GM18868 (cell line): ENCODE measurements around the gene PDE4D.
"Not testable (repeated sequence)": the region's sequence is repeated elsewhere in the genome, so short reads cannot be mapped to it uniquely, and the experiment has no call there.

Experiments used
- ATAC-seq: cut with Tn5 transposase; IDR thresholded peaks from one replicate; pipeline ENCODE4 v1.9.1; 2021; ENCODE audit warnings: mild to moderate bottlenecking, moderate library complexity; ENCODE audit not compliant: unreplicated experiment

The PDE4D gene

GRCh38 chr5:59439303-59439702 is 454.2 kb downstream of the PDE4D start:
- no peak for ATAC-seq

- ATAC-seq = no peak
Measured at GRCh38 chr5:59437176-59437575, 456.4 kb downstream of the PDE4D start.

- no peak for ATAC-seq
Measured at GRCh38 chr5:59436364-59437148, 457.0 kb downstream of the PDE4D start.

- no peak for ATAC-seq
Measured at GRCh38 chr5:59433174-59433573, 460.4 kb downstream of the PDE4D start.

- no peak for ATAC-seq
Measured at GRCh38 chr5:59430066-59430685, 463.4 kb downstream of the PDE4D start.

GRCh38 chr5:59428391-59428790 is 465.1 kb downstream of the PDE4D start:
- no peak for ATAC-seq

- ATAC-seq = no peak
Measured at GRCh38 chr5:59424515-59424914, 469.0 kb downstream of the PDE4D start.

- ATAC-seq = no peak
Measured at GRCh38 chr5:59423021-59423420, 470.5 kb downstream of the PDE4D start.

- no peak for ATAC-seq
Measured at GRCh38 chr5:59421986-59422941, 471.3 kb downstream of the PDE4D start.

GRCh38 chr5:59420596-59420995 is 472.9 kb downstream of the PDE4D start:
- ATAC-seq = no peak

GRCh38 chr5:59418808-59419207 is 474.7 kb downstream of the PDE4D start:
- ATAC-seq = no peak

- no peak for ATAC-seq
Measured at GRCh38 chr5:59416451-59416850, 477.1 kb downstream of the PDE4D start.

GRCh38 chr5:59416026-59416425 is 477.5 kb downstream of the PDE4D start:
- ATAC-seq = no peak

- no peak for ATAC-seq
Measured at GRCh38 chr5:59412428-59412827, 481.1 kb downstream of the PDE4D start.

GRCh38 chr5:59408997-59409396 is 484.5 kb downstream of the PDE4D start:
- not testable (repeated sequence) for ATAC-seq

- ATAC-seq = no peak
Measured at GRCh38 chr5:59407967-59408366, 485.6 kb downstream of the PDE4D start.

GRCh38 chr5:59401637-59402036 is 491.9 kb downstream of the PDE4D start:
- no peak for ATAC-seq

GRCh38 chr5:59394956-59395355 is 498.6 kb downstream of the PDE4D start:
- not testable (repeated sequence) for ATAC-seq

GRCh38 chr5:59393585-59394420 is 499.7 kb downstream of the PDE4D start:
- ATAC-seq = no peak

GRCh38 chr5:59391576-59391975 is 501.9 kb downstream of the PDE4D start:
- no peak for ATAC-seq
